ENCODE results near the gene SLIT3.

The SLIT3 gene

GRCh38 chr5:169336242-169336641 lies 35.3 kb upstream of the SLIT3 start:
- no peak for DNase-seq (ENCODE audit: low read depth)

DNA sequence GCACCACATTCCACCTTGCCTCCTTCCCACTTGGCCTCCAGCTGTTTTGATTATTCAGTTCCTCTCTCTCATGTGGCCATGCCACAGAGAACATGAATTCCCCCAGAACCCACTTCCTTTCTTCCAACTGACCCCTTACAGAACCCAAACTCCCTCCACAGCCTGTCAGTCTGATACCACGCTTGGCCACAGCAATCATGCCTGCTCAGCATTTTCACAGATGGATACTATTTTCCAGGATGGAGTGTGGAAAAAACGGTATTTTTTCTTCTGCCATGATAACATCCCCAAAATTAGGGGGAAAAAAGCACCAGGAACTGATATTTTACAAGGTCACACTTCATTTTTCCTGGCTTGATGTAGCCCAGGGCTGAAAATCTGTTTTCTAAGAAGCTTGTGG lies 34.9 kb upstream of the SLIT3 start:
- TF ChIP-seq, protein P1, sequence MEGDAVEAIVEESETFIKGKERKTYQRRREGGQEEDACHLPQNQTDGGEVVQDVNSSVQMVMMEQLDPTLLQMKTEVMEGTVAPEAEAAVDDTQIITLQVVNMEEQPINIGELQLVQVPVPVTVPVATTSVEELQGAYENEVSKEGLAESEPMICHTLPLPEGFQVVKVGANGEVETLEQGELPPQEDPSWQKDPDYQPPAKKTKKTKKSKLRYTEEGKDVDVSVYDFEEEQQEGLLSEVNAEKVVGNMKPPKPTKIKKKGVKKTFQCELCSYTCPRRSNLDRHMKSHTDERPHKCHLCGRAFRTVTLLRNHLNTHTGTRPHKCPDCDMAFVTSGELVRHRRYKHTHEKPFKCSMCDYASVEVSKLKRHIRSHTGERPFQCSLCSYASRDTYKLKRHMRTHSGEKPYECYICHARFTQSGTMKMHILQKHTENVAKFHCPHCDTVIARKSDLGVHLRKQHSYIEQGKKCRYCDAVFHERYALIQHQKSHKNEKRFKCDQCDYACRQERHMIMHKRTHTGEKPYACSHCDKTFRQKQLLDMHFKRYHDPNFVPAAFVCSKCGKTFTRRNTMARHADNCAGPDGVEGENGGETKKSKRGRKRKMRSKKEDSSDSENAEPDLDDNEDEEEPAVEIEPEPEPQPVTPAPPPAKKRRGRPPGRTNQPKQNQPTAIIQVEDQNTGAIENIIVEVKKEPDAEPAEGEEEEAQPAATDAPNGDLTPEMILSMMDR (IDR thresholded peaks at IDR 0.05; ENCODE audit: low read depth, low read length, missing control alignments) = no peak
- no peak overlapping the region for H3K4me3 ChIP-seq (ENCODE audit: low read depth, low read length)
- no peak for DNase-seq (ENCODE audit: low read depth)

More at GRCh38 chr5:169336242-169336641, 35.3 kb upstream of the SLIT3 start:
- no peak overlapping the region for H3K4me3 ChIP-seq (ENCODE audit: low read depth, low read length)
- TF ChIP-seq, protein P1 (IDR thresholded peaks at IDR 0.05; ENCODE audit: low read depth, low read length, missing control alignments) = no peak

DNA sequence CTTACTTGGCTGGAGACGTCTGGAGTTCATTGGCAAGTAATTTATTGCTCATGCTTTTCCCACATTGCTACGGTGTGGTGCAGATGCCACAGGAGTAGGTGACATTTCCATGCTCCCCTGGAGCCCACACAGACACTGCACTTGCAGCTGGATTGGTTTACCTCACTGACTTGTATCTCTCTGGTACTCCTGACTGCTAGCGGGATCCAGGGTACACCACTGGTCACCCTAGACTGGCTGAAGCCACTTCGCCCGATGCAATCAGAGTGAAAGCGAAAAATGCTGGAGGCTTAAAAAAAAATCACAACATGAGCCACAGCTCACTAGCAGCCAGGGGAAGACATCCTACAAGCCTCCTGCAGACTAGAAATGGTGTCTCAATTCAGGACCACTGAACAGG lies 32.6 kb upstream of the SLIT3 start:
- DNase-seq (ENCODE audit: low read depth) = no peak
- TF ChIP-seq, protein P1 (IDR thresholded peaks at IDR 0.05; ENCODE audit: low read depth, low read length, missing control alignments) = no peak
- H3K4me3 ChIP-seq (ENCODE audit: low read depth, low read length) = no peak overlapping the region

DNA sequence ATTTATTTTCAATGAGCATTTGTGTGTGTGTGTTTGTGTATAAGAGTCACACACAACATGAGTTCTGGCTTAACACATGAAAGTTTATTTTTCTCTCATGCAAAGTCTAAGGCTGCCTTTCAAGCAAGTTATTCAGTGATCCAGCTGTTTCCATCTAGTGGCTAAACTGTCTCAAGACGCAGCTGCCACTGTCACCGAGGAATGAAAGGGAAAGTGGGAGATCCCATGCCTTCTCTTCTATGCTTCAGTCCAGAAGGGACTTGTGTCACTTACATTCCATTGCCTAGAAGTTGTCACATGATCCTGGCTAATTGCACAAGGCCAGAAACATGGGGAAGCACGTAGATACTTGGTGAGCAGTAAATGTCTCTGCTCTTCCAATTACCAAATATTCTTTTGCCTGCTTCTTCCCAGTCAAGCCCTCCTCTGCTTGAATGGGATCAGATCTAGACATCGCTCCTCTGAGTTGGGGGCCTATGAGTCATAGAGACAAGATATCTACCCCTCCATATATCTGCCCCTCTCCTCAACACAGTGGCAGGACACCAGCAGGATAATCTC lies 30.4 kb upstream of the SLIT3 start:
- TF ChIP-seq, protein P1 (IDR thresholded peaks at IDR 0.05; ENCODE audit: low read depth, low read length, missing control alignments) = no peak
- no peak overlapping the region for H3K4me3 ChIP-seq (ENCODE audit: low read depth, low read length)
- DNase-seq (ENCODE audit: low read depth) = no peak

- TF ChIP-seq, protein P1 (IDR thresholded peaks at IDR 0.05; ENCODE audit: low read depth, low read length, missing control alignments) = no peak
Measured at GRCh38 chr5:169328401-169328800, 27.5 kb upstream of the SLIT3 start.

DNA sequence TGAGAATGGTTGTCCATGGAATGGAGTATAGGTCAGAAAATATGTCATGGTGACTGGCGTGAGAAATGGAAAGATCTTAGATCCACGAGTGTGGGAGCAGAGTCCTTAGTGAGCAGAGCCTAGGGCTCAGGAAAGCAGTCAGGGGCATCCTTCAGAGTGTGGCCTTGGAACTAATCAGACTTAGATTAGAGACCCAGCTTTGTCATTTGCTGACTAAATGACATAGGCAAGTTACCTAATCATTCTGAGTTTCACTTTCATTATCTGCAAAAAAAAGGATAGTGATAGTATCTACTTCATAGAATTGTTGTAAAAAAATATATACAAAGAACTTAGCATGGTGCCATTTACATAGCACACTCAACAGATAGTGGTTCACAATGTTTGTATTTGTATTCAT lies 24.3 kb upstream of the SLIT3 start:
- no peak for DNase-seq (ENCODE audit: low read depth)
- no peak overlapping the region for H3K4me3 ChIP-seq (ENCODE audit: low read depth, low read length)
- TF ChIP-seq, protein P1 (IDR thresholded peaks at IDR 0.05; ENCODE audit: low read depth, low read length, missing control alignments) = no peak

More at GRCh38 chr5:169328401-169328800, 27.5 kb upstream of the SLIT3 start:
- no peak overlapping the region for H3K4me3 ChIP-seq (ENCODE audit: low read depth, low read length)
- DNase-seq (ENCODE audit: low read depth) = no peak

GRCh38 chr5:169318556-169318955 lies 17.6 kb upstream of the SLIT3 start:
- TF ChIP-seq, protein P1 (IDR thresholded peaks at IDR 0.05; ENCODE audit: low read depth, low read length, missing control alignments) = no peak
- no peak for DNase-seq (ENCODE audit: low read depth)
- H3K4me3 ChIP-seq (ENCODE audit: low read depth, low read length) = no peak overlapping the region
